PFSK-1 (cell line): ENCODE measurements around the gene CLIP4. TPM values are rescaled to one million over a fixed set of nuclear protein-coding genes. Genes with fewer than 3 reads are reported as not detected.

Experiments used
- FOXP2 ChIP-seq: optimal IDR thresholded peaks from 2 replicates; pipeline ENCODE3; 2011; ENCODE audit warnings: borderline replicate concordance, control low read depth, inconsistent platforms; ENCODE audit not compliant: insufficient read depth; ENCODE audit errors: extremely low read length, extremely low read depth
- POLR2AphosphoS5 ChIP-seq: IDR thresholded peaks from 2 replicates; pipeline ENCODE4 v1.6.1; 2012; ENCODE audit warnings: low read depth, mild to moderate bottlenecking, control low read depth, low read length, moderate library complexity
- SIN3A ChIP-seq: IDR thresholded peaks from 2 replicates; pipeline ENCODE4 v1.6.1; 2012; ENCODE audit warnings: mild to moderate bottlenecking, low read length, moderate library complexity, borderline replicate concordance; ENCODE audit not compliant: insufficient read depth
- TAF1 ChIP-seq: IDR thresholded peaks from 2 replicates; pipeline ENCODE4 v1.6.1; 2012; ENCODE audit warnings: low read length, control low read depth, borderline replicate concordance; ENCODE audit not compliant: insufficient read depth
- polyA plus RNA-seq: library from polyadenylated mRNA; unstranded; fragments of >200 nt; gene quantifications from one replicate; pipeline ENCODE4 v1.2.1, GENCODE V29; 2012; ENCODE audit warnings: low read depth, missing spikeins; ENCODE audit not compliant: insufficient read length
- TF ChIP-seq, protein P1 (sequence below), 2 experiments: IDR thresholded peaks; 2 replicates each; pipeline versions ENCODE4 v1.6.1 to v1.8.0; 2011 to 2012; ENCODE audit warnings: low read depth in 2 of 2, low read length in 2 of 2, control low read depth in 1 of 2, inconsistent platforms in 1 of 2, mild to moderate bottlenecking in 1 of 2, moderate library complexity in 1 of 2; ENCODE audit not compliant: insufficient read depth in 1 of 2

Gene CLIP4, protein sequence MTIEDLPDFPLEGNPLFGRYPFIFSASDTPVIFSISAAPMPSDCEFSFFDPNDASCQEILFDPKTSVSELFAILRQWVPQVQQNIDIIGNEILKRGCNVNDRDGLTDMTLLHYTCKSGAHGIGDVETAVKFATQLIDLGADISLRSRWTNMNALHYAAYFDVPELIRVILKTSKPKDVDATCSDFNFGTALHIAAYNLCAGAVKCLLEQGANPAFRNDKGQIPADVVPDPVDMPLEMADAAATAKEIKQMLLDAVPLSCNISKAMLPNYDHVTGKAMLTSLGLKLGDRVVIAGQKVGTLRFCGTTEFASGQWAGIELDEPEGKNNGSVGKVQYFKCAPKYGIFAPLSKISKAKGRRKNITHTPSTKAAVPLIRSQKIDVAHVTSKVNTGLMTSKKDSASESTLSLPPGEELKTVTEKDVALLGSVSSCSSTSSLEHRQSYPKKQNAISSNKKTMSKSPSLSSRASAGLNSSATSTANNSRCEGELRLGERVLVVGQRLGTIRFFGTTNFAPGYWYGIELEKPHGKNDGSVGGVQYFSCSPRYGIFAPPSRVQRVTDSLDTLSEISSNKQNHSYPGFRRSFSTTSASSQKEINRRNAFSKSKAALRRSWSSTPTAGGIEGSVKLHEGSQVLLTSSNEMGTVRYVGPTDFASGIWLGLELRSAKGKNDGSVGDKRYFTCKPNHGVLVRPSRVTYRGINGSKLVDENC
- 20.1 TPM for polyA plus RNA-seq

DNA sequence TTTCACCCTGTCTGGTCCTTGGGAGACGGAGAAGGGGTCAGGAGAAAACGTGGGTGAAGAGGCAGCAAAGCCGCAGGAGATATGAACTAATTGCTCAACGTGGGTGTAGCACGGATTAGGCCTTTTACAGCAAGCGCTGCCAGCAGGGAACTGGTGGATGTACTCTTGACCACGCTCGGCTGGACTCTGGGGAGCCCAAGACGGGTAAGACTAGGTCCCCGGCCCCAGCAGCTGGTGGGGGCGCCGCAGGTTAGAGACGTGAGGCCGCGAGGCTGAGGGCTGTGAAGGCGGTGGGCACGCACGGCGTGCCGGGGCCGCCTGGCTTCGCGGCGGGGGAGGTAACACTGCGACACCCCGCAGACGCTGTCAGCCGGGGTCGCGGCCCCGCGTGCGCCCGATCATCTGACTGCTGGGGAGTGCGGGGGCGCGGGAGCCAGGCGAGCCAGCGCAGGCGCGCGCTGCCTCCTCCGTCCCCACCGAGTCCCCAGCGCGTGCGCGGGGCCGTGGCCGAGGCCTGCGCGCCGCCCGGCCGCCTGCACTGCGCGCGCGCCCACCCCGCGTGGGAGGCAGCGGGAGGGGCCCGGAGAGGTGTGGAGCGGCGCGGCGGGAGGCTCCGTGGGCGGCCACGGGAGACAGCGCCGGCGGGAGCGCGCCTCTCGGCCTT lies at the start of gene CLIP4:
CLIP4 (plus strand) TSS at position 470 of the 664 bp plus-strand sequence. CDS start 5,974 bp downstream, outside the sequence.
- TF ChIP-seq FOXP2 (peak; percentile 12), TAF1 (no peak), SIN3A (no peak)
- TF ChIP-seq, protein P1, sequence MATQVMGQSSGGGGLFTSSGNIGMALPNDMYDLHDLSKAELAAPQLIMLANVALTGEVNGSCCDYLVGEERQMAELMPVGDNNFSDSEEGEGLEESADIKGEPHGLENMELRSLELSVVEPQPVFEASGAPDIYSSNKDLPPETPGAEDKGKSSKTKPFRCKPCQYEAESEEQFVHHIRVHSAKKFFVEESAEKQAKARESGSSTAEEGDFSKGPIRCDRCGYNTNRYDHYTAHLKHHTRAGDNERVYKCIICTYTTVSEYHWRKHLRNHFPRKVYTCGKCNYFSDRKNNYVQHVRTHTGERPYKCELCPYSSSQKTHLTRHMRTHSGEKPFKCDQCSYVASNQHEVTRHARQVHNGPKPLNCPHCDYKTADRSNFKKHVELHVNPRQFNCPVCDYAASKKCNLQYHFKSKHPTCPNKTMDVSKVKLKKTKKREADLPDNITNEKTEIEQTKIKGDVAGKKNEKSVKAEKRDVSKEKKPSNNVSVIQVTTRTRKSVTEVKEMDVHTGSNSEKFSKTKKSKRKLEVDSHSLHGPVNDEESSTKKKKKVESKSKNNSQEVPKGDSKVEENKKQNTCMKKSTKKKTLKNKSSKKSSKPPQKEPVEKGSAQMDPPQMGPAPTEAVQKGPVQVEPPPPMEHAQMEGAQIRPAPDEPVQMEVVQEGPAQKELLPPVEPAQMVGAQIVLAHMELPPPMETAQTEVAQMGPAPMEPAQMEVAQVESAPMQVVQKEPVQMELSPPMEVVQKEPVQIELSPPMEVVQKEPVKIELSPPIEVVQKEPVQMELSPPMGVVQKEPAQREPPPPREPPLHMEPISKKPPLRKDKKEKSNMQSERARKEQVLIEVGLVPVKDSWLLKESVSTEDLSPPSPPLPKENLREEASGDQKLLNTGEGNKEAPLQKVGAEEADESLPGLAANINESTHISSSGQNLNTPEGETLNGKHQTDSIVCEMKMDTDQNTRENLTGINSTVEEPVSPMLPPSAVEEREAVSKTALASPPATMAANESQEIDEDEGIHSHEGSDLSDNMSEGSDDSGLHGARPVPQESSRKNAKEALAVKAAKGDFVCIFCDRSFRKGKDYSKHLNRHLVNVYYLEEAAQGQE (IDR thresholded peaks at IDR 0.05; ENCODE audit: insufficient read depth in 1 of 2, low read depth in 2 of 2, low read length in 2 of 2) = no peak

DNA sequence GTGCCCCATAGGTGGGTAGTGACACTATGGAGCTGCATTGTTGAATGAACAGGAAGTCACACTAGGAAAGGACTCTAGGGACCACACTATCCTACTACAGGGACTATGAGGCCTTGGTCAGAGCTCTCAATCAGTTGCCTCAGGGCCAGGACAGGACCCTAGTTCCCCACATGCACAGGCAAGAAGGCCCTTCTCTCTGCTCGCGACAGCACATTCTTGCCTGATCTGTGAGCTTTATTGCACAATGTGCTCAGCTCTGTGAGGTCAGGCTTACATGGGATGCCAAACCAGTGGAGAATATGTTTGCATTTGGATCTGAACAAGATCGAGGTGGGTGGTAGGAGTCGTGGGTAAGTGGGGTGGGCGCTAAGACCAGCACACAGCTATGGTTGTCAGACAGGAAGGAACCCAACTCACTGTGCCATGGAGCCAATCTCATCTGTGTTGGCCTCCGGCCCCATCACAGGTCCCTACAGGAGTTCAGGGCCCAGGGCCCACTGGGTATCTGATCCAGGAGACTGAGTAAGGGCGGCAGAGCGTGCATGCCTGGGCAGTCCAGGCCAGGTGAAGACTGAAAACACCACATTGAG lies 48.8 kb upstream of the CLIP4 start:
- TF ChIP-seq SIN3A (no peak), FOXP2 (no peak), POLR2AphosphoS5 (no peak), TAF1 (no peak)
- TF ChIP-seq, protein P1 (IDR thresholded peaks at IDR 0.05; ENCODE audit: insufficient read depth in 1 of 2, low read depth in 2 of 2, low read length in 2 of 2) = no peak

DNA sequence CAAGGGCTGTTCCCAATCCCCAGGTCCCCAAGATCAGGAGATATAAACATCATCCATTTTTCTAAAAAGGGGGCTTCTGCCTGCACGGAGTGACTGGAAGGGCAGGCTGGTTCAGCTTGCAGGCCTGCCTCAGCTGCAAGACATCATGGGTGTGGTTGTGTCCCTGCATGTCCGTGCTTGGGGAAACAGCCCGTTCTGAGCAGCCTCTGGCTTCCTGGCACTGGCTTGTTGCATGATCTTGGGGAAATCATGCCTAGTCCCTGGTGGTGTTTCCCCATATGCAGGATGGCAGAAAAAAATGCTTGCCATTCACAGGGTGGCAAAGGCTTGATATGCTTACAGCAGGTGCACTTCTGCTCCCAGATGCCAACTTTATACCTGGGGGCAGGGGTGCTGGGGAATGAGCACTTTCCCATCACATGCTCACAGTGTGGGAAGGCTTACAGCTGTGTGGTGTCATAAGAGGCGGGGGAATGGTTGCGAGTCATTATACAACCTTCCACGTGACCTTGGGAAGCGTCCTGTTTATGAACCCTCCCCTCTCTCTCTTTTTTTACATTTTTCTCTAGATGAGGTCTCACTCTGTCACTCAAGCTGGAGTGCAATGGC lies 48.1 kb upstream of the CLIP4 start:
- no peak for TF ChIP-seq POLR2AphosphoS5
- TF ChIP-seq FOXP2 = no peak
- TF ChIP-seq SIN3A = no peak
- TF ChIP-seq, protein P1 (IDR thresholded peaks at IDR 0.05; ENCODE audit: insufficient read depth in 1 of 2, low read depth in 2 of 2, low read length in 2 of 2) = no peak

DNA sequence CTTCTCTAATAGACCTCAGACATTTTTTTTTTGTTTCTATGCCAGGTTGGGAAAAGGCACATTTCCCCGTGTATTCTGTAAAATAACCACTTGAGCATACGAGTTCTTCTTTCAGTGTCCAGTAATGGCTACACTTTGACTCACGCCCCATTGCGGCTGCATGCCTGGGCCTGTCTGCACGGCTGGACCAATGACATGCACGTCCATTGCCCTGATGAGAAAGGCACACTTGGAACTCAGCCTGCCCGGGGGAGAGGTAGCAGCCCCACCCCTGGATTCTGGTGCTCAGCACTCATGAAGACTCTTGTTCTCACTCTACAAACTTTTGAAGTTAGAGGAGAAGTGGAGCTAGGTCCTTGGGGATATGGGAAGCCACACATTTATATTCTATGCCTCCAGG lies 46.7 kb upstream of the CLIP4 start:
- TF ChIP-seq TAF1 = no peak
- no peak for TF ChIP-seq SIN3A
- TF ChIP-seq FOXP2 = no peak
- no peak for TF ChIP-seq POLR2AphosphoS5
- TF ChIP-seq, protein P1 (IDR thresholded peaks at IDR 0.05; ENCODE audit: insufficient read depth in 1 of 2, low read depth in 2 of 2, low read length in 2 of 2) = no peak
